GM19193 (cell line): ENCODE data around the gene PYROXD2.

Experiments
- POLR2A ChIP-seq: IDR thresholded peaks from 4 replicates; pipeline ENCODE4 v1.6.1; 2011; ENCODE audit not compliant: insufficient read depth, insufficient read length; ENCODE audit errors: extremely low read depth

The PYROXD2 gene

DNA sequence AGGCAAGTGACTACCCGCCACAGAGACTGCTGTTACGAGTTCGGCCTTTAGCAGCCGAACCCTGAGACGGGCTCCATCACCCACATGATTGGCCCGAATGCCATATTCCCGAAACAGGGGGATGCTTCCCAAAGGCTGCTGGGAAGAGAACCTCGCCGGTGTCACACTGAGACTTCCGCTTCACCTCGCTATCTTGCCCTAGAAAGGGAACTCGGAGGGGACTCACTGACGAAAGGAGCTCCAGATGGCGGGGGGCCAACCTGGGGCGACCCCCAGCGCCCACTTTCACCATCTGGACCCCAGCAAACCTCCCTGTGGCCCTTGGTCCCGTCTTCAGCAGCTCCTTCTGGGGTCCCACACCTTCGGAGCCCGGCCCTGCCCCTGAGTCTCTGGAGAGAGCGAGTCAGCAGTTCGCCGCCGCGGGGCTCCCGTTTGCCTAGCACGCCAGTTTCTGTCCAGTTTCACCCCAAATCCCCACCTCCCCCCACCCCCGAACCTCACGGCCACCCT is 31.2 kb upstream of the PYROXD2 start:
- no peak for TF ChIP-seq POLR2A

DNA sequence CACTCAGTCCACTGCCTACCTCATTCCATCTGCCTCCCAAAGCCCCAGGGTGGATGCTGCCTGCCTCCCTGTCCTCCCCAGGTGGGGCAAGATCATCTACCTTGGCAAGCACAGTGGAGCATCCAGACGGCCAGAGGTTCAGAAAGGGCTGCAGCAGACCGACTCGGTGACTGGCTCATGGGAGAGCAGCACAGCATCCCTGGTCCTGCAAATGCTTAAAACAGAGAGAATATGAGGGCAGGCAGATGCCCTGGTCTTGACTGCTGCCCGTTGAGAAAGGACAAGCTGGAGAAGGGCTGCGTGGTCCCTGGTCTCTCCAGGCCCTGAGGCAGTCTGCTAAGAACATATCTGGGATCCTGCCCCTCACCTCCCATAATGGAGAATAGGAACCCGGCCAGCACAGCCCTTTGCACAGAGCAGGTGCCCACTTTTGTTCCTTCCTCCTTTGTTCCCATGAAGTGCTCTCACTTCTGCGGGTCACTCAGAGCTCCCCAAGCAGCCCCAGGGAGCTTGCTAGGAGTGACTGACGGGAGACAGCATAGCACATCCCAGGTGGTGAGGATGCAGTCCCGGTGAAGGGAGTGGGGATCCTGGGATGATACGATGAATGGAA is 30.3 kb upstream of the PYROXD2 start:
- no peak for TF ChIP-seq POLR2A

DNA sequence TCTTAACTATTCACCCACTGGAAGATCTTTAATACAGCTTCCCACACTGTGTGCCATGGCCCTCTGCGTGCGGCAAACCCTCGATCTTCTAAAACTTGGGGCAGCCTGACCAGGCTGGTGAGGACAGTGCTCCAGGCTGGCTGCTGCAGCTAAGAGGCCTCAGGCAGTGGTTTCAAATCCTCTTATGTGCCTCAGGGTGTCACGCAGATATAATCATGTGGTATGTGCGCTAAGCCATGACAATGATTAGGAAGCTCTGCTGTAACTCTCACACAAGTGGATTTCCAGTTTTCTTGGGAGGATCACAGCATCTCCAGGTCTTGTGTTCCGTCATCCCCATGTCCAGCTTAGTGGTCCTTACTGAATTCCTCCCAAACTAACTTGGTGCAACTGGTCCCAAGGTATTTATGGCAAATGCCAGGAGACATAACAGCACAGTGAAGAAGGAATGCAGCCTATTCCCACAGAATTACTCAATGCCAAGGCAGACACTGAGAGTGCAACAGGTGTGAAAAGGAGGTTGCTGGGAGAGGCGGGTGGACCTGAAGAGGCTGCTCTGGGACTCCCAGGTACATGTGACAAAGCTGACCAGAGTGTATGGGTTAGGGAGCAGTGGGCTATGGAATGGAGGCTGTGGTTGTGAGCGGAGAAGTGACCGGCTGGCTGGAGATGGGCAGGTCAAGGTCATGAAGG is 29.5 kb upstream of the PYROXD2 start:
- TF ChIP-seq POLR2A: no peak

DNA sequence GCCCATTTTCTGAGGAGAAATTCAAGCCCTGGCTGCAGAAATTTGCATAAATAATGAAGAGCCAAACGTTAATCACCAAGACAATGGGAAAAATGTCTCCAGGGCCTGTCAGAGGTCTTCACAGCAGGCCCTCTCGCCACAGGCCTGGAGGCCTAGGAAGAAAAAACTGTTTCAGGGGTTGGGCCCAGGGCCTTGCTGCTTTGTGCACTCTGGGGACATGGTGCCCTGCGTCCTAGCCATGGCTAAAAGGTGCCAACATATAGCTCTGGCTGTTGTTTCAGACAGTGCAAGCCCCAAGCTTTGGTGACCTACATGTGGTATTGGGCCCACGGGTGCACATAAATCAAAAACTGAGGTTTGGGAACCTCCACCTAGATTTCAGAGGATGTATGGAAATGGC is 23.7 kb upstream of the PYROXD2 start:
- TF ChIP-seq POLR2A: no peak

DNA sequence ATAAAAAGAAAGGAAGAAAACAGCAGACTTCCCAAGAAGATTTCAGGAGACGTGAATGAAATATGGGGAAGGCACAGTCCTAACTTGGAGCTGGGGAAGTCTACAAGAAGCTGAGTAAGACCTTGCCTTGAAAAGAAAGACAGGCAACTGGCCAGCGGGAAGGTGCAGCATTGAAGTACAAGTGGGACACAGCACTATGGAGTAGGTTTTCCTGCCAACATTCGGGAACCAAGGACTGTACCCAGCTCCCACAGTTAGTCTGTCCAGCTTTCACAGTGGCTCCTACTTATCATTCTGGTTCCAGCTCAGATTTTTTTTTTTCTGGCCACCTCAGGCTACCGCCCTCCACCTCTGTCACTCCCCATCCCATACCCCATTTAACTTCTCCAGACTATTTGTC is 21.7 kb upstream of the PYROXD2 start:
- TF ChIP-seq POLR2A: no peak

DNA sequence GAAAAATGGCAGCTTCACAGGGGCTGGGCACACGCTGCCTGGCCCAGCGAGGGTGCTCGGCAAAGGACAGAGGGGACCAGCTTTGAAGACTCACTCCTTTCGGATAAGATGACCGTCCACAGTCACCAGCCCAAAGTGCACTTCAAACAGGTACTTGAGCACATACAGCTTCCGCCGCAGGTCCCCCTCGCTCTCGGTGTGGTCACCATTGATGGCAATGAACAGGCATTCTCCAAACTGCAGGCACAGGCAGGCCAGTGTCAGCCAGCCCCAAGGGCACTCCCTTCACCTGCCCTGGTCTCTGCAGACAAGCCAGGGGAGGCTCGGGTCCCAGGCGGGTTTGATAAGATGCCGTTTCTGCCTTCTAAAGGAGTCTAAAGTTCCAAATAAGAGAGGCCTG is 20.2 kb upstream of the PYROXD2 start:
- TF ChIP-seq POLR2A: no peak

DNA sequence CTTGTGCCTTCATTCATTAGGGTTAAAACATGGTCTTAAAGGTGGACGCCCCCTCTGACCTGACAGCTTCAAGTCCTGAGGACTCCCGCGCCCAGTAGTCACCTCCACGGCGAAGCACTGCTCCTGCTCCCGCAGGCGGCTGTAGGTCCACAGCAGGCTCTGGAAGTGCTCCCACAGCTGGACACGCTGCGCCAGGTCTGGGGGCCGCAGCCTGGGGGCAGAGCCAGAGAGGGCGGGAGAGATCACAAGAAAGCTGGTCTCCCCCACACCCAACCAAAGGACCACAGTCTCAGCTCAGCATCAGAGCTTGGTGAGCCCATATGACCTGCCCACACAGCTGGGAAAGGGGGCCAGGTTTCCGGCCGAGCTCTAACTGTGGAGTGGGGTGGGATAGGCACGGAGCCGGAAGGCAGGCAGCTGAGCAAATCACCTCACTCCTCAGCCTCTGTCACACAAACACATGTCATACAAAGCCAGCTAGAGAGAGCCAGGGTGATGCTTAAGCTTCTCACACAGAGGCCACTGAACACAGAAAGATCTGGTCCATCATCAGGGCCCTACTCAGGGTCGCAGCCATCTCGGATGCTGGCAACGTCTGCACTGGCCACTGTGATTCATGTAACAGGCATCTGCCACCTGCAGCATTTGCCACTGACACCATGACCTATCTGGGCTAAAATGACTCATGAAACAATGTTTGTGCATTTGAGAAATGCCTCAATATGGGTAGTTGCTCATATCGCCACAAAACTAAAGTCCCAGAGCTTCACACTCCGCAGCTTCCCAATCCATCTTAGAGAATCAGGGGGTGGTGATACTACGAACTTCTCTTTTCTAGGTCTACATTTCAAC is 19.1 kb upstream of the PYROXD2 start:
- no peak for TF ChIP-seq POLR2A

DNA sequence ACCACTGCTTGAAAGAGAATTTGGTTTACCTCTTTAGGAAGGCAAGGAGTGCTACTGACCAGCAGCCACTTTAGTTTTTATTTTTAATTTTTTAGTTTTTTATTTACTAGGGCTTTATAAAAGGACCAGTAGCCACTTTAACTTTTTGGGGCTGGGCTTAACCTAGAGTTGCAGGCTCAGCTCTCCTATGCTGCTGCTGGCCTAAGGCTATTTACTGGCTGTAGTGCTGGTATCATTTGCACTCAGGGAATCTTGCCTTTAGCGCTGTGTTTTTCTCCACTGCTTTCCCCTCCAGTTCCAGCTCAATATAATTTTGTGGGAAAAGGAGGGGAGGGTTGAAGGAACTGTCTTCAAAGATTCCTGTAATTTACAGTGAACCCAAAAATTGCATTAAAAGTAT is 18.4 kb upstream of the PYROXD2 start:
- TF ChIP-seq POLR2A: no peak

DNA sequence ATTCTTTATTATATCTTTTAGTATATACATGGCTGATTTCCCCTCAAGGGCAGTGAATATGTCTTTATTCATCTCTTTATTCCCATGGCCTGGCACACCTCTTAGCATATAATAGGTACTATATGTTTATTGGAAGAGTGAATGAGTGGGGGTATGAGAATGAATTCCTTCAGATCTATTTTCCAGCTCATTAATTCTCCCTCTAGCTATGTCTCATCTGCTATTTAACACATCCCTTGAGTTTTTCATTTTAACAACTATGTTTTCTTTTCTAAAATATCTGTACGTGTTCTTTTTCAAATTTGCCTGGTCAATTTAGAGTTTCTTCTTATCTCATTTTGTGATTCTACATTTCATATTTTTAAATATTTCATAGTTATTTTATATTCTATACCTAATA is 17.3 kb upstream of the PYROXD2 start:
- no peak for TF ChIP-seq POLR2A

DNA sequence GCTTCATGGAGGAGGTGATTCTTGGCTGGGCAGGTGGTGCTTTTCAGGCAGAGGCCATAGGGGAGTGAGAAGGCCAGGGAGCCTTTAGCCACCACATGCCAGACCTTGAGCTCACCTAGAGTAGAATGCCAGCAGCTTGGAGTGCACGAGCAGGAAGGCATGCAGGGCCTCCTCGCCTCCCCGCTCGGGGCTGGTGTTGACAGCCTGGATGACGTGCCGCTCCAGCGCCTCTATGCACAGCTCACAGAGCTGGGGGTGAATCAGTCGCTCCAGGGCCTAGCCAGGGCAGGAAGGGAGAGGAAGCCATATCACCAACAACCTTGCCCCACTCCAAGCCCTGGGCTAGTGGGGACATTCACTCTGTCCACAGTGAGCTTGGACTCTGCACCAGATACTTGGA is 16.0 kb upstream of the PYROXD2 start:
- TF ChIP-seq POLR2A: no peak

DNA sequence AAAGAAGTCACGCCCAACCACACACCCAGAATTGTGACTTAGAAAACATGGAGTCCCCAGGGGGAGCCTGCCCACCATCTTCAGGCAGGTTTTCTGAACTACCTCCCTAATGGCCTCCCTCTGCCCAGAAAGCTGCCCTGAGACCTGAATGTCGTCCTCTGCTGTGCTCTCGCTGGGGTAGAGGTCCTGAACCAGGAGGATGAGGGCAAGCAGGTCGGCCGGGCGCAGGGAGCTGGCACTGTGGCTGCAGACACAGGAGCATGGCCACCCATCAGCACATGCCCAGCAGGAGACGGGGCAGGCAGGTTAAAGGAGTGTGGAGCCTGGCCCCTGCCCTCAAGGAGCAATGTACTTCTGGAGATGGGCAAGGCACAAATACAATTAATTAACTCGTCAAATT is 15.4 kb upstream of the PYROXD2 start:
- no peak for TF ChIP-seq POLR2A

DNA sequence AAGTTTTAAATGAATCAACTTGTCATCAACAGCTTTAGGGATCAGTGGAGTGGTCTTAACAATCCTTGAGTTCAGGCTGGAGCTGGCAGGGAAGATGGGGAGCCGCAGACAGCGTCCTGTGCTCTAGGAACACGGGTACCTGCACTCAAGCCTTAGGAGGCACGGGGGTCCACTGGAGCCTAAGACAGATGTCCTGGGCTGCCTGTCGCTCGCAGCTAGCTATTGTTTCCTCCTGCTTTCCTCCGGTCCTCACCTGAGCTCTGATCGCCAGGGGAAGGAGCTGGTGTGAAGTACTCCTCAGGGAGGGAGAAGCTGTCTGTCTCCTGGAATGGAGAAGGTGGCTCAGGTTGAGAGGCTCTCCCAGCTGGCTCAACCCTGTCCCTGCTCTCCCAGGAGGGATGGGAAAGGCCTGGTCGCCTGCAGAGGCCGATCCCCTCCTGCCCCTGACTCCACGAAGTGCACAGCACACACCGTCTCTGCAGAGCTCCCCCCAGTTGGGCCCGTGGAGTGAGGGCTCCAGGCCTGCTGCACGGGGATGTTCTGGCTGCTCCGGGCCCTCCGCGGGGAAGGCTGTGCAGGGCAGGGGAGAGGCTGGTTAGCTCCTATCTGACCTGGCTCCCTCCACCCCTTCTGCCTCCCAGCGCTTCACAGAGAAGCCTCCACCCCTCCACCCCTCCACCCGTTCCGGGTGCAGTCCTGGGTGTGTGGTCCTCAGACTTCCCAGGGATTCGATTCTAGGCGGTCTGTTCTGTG is 14.5 kb upstream of the PYROXD2 start:
- TF ChIP-seq POLR2A: no peak

DNA sequence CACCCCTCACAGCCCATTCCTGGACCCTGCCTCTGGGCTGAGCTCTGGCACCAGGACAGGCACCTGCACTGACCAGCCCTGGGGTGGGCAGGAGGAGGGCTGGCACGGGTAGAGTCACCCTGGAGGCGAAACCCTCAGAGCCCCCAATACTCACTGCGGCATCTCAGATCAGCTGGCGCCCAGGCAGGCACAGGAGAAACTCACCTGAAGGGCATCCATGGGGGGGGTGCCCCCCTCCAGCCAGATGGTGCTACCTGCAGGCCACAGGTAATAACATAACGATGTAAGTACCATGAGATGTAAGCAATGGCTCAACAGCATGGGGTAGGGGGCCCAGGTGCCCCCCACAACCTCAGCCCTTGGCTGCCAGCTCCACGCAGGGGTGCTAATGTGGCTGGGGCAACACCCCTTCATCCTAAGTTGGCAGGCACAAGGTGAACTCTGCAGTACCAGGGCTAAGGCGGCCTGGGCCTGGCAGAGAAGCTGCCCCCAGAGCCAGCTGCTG is 12.1 kb upstream of the PYROXD2 start:
- no peak for TF ChIP-seq POLR2A

DNA sequence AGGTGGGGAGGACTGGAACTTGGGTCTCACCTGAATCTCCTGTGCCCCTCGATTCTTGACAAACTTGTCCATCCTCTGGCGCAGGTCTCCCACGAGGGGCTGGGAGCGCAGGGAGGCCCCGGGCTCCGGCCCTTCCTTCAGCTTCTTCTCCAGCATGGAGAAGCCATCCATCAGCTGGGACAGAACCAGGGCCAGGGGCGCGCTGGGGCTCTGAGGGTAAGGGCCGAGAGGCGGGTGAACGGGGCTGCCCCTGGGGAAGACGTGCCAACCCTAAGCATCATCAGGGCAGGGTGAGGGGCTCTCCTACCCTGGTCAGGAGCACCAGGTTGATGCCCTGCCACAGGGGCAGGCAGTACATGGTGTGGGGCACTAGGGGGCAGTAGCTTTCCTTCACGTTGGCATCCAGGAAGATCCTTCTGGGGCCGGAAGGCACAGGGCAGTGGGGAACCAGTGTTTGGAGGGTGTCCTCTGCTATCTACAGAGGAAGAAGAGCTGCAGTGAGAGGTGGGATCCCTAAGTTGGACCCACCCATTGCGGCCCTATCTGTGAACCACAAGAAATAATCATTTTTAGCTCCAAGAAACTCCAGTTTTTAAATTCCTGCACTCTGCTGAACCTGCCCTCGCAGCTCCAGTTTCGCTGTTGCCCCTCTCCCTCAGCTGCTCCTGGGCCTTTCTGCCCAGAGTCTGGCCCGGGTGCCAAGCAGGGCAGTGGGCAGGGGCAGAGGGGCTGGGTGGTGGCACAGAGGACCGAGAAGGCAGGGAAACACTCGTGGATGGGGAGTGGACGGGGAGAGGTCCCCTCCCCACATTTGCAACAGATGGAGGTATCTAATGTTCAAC is 10.8 kb upstream of the PYROXD2 start:
- TF ChIP-seq POLR2A: no peak
